H9 (cell line): Measurements from ENCODE around the gene TRAK1. TPM values are rescaled to one million over a fixed set of nuclear protein-coding genes. Genes with fewer than 3 reads are reported as not detected.

Experiments
- DNase-seq: peaks from one replicate; pipeline ENCODE4 v3.0.0-alpha.2; 2017
- H2AFZ ChIP-seq: one replicate; pipeline ENCODE4 v1.6.1; 2013; ENCODE audit warnings: mild to moderate bottlenecking, low read length, control low read depth, moderate library complexity
- H2AK5ac ChIP-seq: 2 replicates; pipeline ENCODE4 v1.6.1; 2013; ENCODE audit warnings: low read length, control low read depth, mixed read lengths; ENCODE audit not compliant: insufficient read length
- H2BK120ac ChIP-seq: one replicate; pipeline ENCODE4 v1.6.1; 2013; ENCODE audit warnings: low read depth, mild to moderate bottlenecking, low read length, control low read depth, inconsistent platforms; ENCODE audit not compliant: poor library complexity, severe bottlenecking
- H2BK12ac ChIP-seq: 2 replicates; pipeline ENCODE4 v1.6.1; 2013; ENCODE audit warnings: low read length, control low read depth, mixed read lengths, low read depth; ENCODE audit not compliant: insufficient read length
- H2BK15ac ChIP-seq: 2 replicates; pipeline ENCODE4 v1.6.1; 2013; ENCODE audit warnings: low read depth, low read length, control low read depth
- H2BK20ac ChIP-seq: one replicate; pipeline ENCODE4 v1.6.1; 2013; ENCODE audit warnings: low read depth, mild to moderate bottlenecking, low read length, control low read depth, inconsistent platforms; ENCODE audit not compliant: poor library complexity, severe bottlenecking
- H2BK5ac ChIP-seq: 2 replicates; pipeline ENCODE4 v1.6.1; 2013; ENCODE audit warnings: low read length, control low read depth, mixed read lengths; ENCODE audit not compliant: insufficient read length
- H3K14ac ChIP-seq: 2 replicates; pipeline ENCODE4 v1.6.1; 2013; ENCODE audit warnings: low read length, control low read depth; ENCODE audit not compliant: insufficient read depth
- H3K18ac ChIP-seq: 2 replicates; pipeline ENCODE4 v1.6.1; 2013; ENCODE audit warnings: low read depth, mild to moderate bottlenecking, mixed read lengths, low read length, control low read depth; ENCODE audit not compliant: insufficient read length
- H3K23ac ChIP-seq: 2 replicates; pipeline ENCODE4 v1.6.1; 2013; ENCODE audit warnings: low read length, control low read depth, mixed read lengths, low read depth; ENCODE audit not compliant: insufficient read length
- H3K23me2 ChIP-seq: 2 replicates; pipeline ENCODE4 v1.6.1; 2013; ENCODE audit warnings: low read depth, mild to moderate bottlenecking, mixed read lengths, low read length, control low read depth; ENCODE audit not compliant: insufficient read length, poor library complexity, severe bottlenecking
- H3K27ac ChIP-seq: 2 replicates; pipeline ENCODE4 v1.5.1; 2013; ENCODE audit warnings: low read length, control low read depth, mixed read lengths, low read depth; ENCODE audit not compliant: insufficient read length
- H3K27me3 ChIP-seq: 2 replicates; pipeline ENCODE4 v1.6.1; 2013; ENCODE audit warnings: low read length, control low read depth, inconsistent platforms; ENCODE audit not compliant: insufficient read depth
- H3K4ac ChIP-seq: 2 replicates; pipeline ENCODE4 v1.6.1; 2013; ENCODE audit warnings: low read depth, mild to moderate bottlenecking, control low read depth, inconsistent platforms, low read length, moderate library complexity
- H3K4me1 ChIP-seq: 2 replicates; pipeline ENCODE4 v1.6.1; 2013; ENCODE audit warnings: low read length, control low read depth, inconsistent platforms; ENCODE audit not compliant: insufficient read depth
- H3K4me2 ChIP-seq: 2 replicates; pipeline ENCODE4 v1.6.1; 2013; ENCODE audit warnings: low read length, control low read depth, mixed read lengths; ENCODE audit not compliant: insufficient read length, insufficient read depth
- H3K56ac ChIP-seq: 2 replicates; pipeline ENCODE4 v1.6.1; 2013; ENCODE audit warnings: low read depth, mild to moderate bottlenecking, mixed read lengths, low read length, control low read depth; ENCODE audit not compliant: insufficient read length
- H3K79me1 ChIP-seq: 2 replicates; pipeline ENCODE4 v1.6.1; 2013; ENCODE audit warnings: low read depth, mild to moderate bottlenecking, moderate library complexity, low read length, control low read depth, inconsistent platforms; ENCODE audit not compliant: insufficient read depth, poor library complexity, severe bottlenecking
- H3K79me2 ChIP-seq: 2 replicates; pipeline ENCODE4 v1.6.1; 2013; ENCODE audit warnings: low read length, control low read depth, inconsistent platforms; ENCODE audit not compliant: insufficient read depth
- H3K9ac ChIP-seq: 2 replicates; pipeline ENCODE4 v1.6.1; 2013; ENCODE audit warnings: low read length, control low read depth, mixed read lengths; ENCODE audit not compliant: insufficient read length; ENCODE audit errors: extremely low read depth
- H3K9me3 ChIP-seq: one replicate; pipeline ENCODE4 v1.6.1; 2013; ENCODE audit warnings: low read depth, low read length, inconsistent platforms; ENCODE audit not compliant: control insufficient read depth
- H3T11ph ChIP-seq: one replicate; pipeline ENCODE4 v1.6.1; 2013; ENCODE audit warnings: mild to moderate bottlenecking, low read length, control low read depth, inconsistent platforms
- H4K20me1 ChIP-seq: one replicate; pipeline ENCODE4 v1.6.1; 2013; ENCODE audit not compliant: control insufficient read depth, insufficient read length, insufficient read depth
- H4K5ac ChIP-seq: 2 replicates; pipeline ENCODE4 v1.6.1; 2013; ENCODE audit warnings: low read depth, mild to moderate bottlenecking, mixed read lengths, low read length, control low read depth; ENCODE audit not compliant: insufficient read length
- H4K8ac ChIP-seq: replicated peaks from 2 replicates; pipeline ENCODE4 v1.6.1; 2013; ENCODE audit warnings: low read length, control low read depth, mixed read lengths, low read depth; ENCODE audit not compliant: insufficient read length
- H4K91ac ChIP-seq: 2 replicates; pipeline ENCODE4 v1.6.1; 2013; ENCODE audit warnings: low read depth, mild to moderate bottlenecking, moderate library complexity, mixed read lengths, low read length, control low read depth; ENCODE audit not compliant: insufficient read length
- H3K27ac Mint-ChIP-seq, 3 experiments: 2 replicates in 2 of 3; 3 replicates in 1 of 3; pipeline ENCODE4 v1.8.0; 2020 to 2021; ENCODE audit warnings: mixed read lengths in 3 of 3, mild to moderate bottlenecking in 1 of 3, moderate library complexity in 1 of 3
- H3K27me3 Mint-ChIP-seq: 2 replicates; pipeline ENCODE4 v1.8.0; 2021; ENCODE audit warnings: low read depth, mild to moderate bottlenecking, moderate library complexity, mixed read lengths
- H3K36me3 Mint-ChIP-seq, 3 experiments: 2 replicates in 2 of 3; 3 replicates in 1 of 3; pipeline ENCODE4 v1.8.0; 2020 to 2021; ENCODE audit warnings: low read depth in 3 of 3, mixed read lengths in 3 of 3; ENCODE audit not compliant: insufficient read depth in 1 of 3
- H3K4me1 Mint-ChIP-seq, 2 experiments: 2 replicates each; pipeline ENCODE4 v1.8.0; 2020; ENCODE audit warnings: mixed read lengths in 2 of 2
- H3K4me3 Mint-ChIP-seq, 2 experiments: 2 replicates in 1 of 2; 3 replicates in 1 of 2; pipeline ENCODE4 v1.8.0; 2020 to 2021; ENCODE audit warnings: mild to moderate bottlenecking in 2 of 2, mixed read lengths in 2 of 2, moderate library complexity in 1 of 2
- H3K9me3 Mint-ChIP-seq, 2 experiments: 2 replicates in 1 of 2; 3 replicates in 1 of 2; pipeline ENCODE4 v1.8.0; 2020; ENCODE audit warnings: mild to moderate bottlenecking in 2 of 2, mixed read lengths in 2 of 2, moderate library complexity in 1 of 2
- CTCF ChIP-seq: fragments of 200-600 bp; sonication (generic); conservative IDR thresholded peaks from 3 replicates; pipeline ENCODE4 v1.8.0; 2021; ENCODE audit warnings: antibody characterized with exemption, mild to moderate bottlenecking
- WGBS: extraction: QIAGEN DNeasy Blood & Tissue Kit; methylation state at CpG from one replicate; pipeline ENCODE4 v1.1.7; 2013; ENCODE audit warnings: missing lambda C conversion rate, low lambda C conversion rate, mixed read lengths; ENCODE audit not compliant: insufficient read length; ENCODE audit errors: extremely low coverage; 5-methylcytosine and 5-hydroxymethylcytosine counted together
- total RNA-seq: library from RNA; stranded (reverse); gene quantifications from 2 replicates; pipeline ENCODE4 v1.2.1, GENCODE V29; 2021

The TRAK1 gene
- total RNA-seq, 1 experiment from 2014 or later, result 34.2 TPM

- no peak overlapping the region for H3K4me3 Mint-ChIP-seq
- Histone ChIP-seq H3K4me2 (no peak overlapping the region), H3K56ac (no peak overlapping the region), H2AK5ac (no peak overlapping the region), H2BK5ac (no peak overlapping the region), H2AFZ (no peak overlapping the region), H3K9ac (no peak overlapping the region), H2BK20ac (no peak overlapping the region), H3K27me3 (no peaks in the 10 kb centered on the region), H3K14ac (no peak overlapping the region), H3T11ph (no peak overlapping the region), H4K5ac (no peak overlapping the region), H3K18ac (no peak overlapping the region), H3K23ac (no peak overlapping the region), H3K4ac (no peak overlapping the region), H3K27ac (no peak overlapping the region), H3K23me2 (no peaks in the 10 kb centered on the region), H2BK120ac (no peak overlapping the region), H3K4me1 (no peaks in the 10 kb centered on the region), H4K20me1 (no peaks in the 10 kb centered on the region), H3K9me3 (no peaks in the 10 kb centered on the region), H3K79me1 (no peaks in the 10 kb centered on the region), H3K79me2 (no peaks in the 10 kb centered on the region), H2BK12ac (no peak overlapping the region), H2BK15ac (no peak overlapping the region), H4K91ac (no peak overlapping the region), H4K8ac (no peak overlapping the region)
- peak overlapping the region in 1 of 3 experiments; percentile 75; a peak in 3 of 7 replicates for H3K27ac Mint-ChIP-seq
- no CpG with 5 or more reads among the region's 17 CpGs for WGBS
- no peak for TF ChIP-seq CTCF
- no peak for DNase-seq
- 0 out of 4 replicates have a peak, but pooled peaks cover 0 to 2% of the 10 kb centered on the region in 2 experiments for H3K4me1 Mint-ChIP-seq
- H3K36me3 Mint-ChIP-seq, result peaks cover 19 to 48% (median 31%) of the 10 kb centered on the region in 3 experiments; a peak in 6 of 7 replicates
- no peaks in the 10 kb centered on the region for H3K9me3 Mint-ChIP-seq
- no peaks in the 10 kb centered on the region for H3K27me3 Mint-ChIP-seq
Measured at GRCh38 chr3:42220436-42221121, 129.4 kb downstream of the TRAK1 start.
